Measurements from ENCODE around the gene PPP2R2D. TPM values are rescaled to one million over a fixed set of nuclear protein-coding genes. Genes with fewer than 3 reads are reported as not detected.

PPP2R2D gene
- total RNA-seq, 2 experiments from 2014 or later = 36.5 to 37.5 TPM

DNA sequence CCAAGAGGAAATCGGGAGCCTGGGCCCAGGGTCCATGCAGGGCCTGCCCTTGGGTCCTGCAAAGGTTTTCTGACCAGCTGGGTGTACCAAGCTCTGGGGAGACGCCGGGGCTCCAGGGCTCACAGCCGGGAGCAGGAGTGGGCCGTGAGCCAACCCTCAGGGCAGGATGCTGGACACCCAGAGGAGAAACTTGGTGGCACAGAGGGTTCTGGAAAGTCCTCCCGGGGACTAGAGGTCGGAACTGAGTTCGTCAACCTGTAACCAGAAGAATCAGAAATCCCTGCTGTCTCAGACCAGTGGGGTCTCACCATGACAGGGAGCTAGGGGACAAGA lies 29.2 kb upstream of the PPP2R2D start:
- peaks cover 10% of the 10 kb centered on the region for H3K27me3 Mint-ChIP-seq (ENCODE audit: low read depth)
- no peak overlapping the region for H3K27ac Mint-ChIP-seq
- ChIA-PET CTCF (no interaction called here), POLR2A (no interaction called here)
- H3K4me1 Mint-ChIP-seq (ENCODE audit: low read depth) = peaks cover 3% of the 10 kb centered on the region
- no peak for DNase-seq
- H3K4me3 Mint-ChIP-seq = no peak overlapping the region
- no peaks in the 10 kb centered on the region for H3K36me3 Mint-ChIP-seq (ENCODE audit: low read depth)
- no peak for ATAC-seq
- H3K9me3 Mint-ChIP-seq (ENCODE audit: insufficient read depth) = no peaks in the 10 kb centered on the region

DNA sequence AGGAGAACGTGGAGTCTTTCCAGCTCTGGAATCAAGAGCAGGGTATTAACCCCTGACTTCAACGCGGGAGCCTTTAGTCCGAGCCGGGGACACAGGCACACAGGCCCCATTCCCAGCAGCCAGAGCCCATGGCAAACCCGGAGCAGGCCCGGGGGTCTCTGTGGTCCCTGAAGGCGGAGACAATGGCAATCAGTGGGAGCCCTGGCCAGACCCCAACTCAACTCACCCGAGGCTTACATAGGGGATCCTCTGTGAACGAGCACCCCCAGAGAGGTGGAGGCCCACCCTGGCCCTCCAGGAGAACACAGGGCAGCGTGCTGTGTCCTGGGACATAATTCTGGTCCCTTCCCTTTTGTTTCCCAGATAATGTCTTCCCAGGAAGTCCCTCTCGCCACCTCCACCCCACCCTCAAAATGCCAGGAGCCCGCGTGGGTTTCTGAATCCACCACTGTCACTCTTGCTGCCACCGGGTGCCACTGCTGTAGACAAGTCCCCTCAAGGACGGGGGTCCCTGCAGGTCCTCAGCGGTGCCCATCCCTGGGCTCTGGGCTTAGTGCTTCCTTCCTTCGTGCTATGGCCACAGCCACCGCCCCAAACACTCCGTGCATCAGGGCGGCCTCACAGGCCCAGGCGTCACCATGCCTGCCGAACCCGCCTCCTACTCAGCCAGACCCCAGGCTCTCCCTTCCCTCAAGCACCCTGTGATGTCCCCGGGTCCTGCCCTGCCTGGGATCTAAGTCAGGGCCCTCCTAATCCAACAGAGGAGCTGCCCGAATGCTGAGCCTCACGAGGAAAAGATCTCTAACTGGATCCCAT lies 28.6 kb upstream of the PPP2R2D start:
- ChIA-PET CTCF (no interaction called here), POLR2A (no interaction called here)

DNA sequence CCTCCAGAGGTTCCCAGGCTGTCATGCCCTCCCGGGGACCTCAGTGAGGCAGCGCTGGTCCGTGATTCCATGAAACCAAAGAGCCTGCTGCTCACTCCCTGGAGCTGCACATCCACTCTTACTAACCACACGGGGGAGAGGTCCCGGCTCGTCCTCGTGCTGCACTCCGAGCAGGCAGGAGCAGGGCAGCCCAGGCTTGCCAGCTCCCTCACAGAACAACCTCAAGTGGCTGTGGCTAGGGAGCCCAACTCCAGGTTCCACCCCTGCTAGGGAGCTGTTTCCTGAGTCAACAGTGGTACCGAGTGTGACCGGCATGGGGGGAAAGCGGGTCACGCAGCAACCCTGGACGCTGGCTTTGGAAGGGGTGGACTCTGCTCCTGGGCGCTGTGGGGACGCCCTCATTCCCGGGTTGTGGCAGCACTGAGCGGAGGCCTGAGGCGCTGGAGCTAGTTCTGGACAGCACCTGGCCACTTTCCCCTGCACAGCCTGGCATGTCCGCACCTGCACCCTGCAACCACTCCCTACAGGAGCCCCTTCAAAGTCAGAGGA lies 27.9 kb upstream of the PPP2R2D start:
- Mint-ChIP-seq H3K9me3 (ENCODE audit: insufficient read depth) (no peaks in the 10 kb centered on the region), H3K4me3 (no peak overlapping the region), H3K27me3 (ENCODE audit: low read depth) (peaks cover 15% of the 10 kb centered on the region), H3K27ac (no peak overlapping the region), H3K4me1 (ENCODE audit: low read depth) (peaks cover 3% of the 10 kb centered on the region), H3K36me3 (ENCODE audit: low read depth) (no peaks in the 10 kb centered on the region)
- DNase-seq (no peak), ATAC-seq (no peak)
- POLR2A ChIA-PET = no interaction called here
- CTCF ChIA-PET = no interaction called here

More for the DNA sequence above, 28.6 kb upstream of the PPP2R2D start:
- Mint-ChIP-seq H3K27me3 (ENCODE audit: low read depth) (peaks cover 12% of the 10 kb centered on the region), H3K9me3 (ENCODE audit: insufficient read depth) (no peaks in the 10 kb centered on the region), H3K27ac (no peak overlapping the region), H3K4me3 (no peak overlapping the region), H3K4me1 (ENCODE audit: low read depth) (peaks cover 3% of the 10 kb centered on the region), H3K36me3 (ENCODE audit: low read depth) (no peaks in the 10 kb centered on the region)
- DNase-seq (no peak), ATAC-seq (no peak)

DNA sequence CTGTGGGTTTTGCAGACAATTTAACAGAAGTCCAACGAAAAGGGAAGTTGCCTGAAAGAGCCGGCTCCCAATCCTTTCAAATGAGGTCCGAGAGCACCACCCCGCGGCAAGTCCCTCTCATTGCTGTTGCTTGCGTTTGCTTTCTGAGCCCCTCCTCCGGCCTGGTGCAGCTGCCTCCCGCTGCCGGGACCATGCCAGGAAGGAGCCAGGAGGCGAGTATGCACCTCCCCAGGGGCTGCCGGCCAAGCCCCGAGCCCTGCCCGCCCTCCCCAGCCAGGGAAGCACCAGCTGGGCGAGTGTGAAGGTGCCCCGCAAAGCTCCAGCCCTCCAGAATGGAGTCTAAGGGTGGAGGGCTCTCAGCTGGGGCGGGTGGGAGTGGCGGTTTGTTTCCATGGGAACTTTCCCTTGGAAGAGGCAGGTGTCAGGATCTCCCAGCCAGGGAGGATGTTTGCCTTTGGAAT lies 25.8 kb upstream of the PPP2R2D start:
- H3K4me1 Mint-ChIP-seq (ENCODE audit: low read depth) = peaks cover 3% of the 10 kb centered on the region
- H3K36me3 Mint-ChIP-seq (ENCODE audit: low read depth) = no peaks in the 10 kb centered on the region
- H3K9me3 Mint-ChIP-seq (ENCODE audit: insufficient read depth) = no peaks in the 10 kb centered on the region
- no peak overlapping the region for H3K4me3 Mint-ChIP-seq
- H3K27me3 Mint-ChIP-seq (ENCODE audit: low read depth) = peaks cover 21% of the 10 kb centered on the region
- ChIA-PET POLR2A (no interaction called here), CTCF (interaction anchor here (0.8 to 1.7 kb wide), 5 partner anchors 11 to 1684 kb away, joined by 3 to 5 read pairs (median 4); no protein-coding TSS in a partner anchor)
- peak; percentile 75 for DNase-seq
- ATAC-seq = peak; percentile 78
- no peak overlapping the region for H3K27ac Mint-ChIP-seq

DNA sequence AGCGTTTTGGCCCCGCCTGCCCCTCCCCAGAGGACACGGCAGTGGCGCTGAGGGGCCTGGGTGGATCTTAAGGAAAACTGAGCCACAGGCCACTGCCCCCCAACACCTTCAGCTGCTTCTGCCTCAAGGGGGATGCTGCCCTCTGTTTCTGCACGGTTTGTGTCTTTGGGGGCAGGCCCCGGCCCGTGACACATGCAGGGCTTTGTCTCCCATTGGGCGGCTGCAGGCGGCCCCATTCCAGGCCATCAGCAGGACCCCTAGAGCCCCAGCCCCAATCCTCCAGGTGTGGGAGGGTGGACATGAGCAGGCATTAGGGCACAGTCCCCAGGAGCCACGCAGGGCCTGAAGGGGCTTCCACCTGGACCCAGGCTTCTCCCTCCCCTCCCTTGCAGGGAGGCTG lies 25.3 kb upstream of the PPP2R2D start:
- ATAC-seq (no peak), DNase-seq (no peak)
- H3K9me3 Mint-ChIP-seq (ENCODE audit: insufficient read depth) = no peaks in the 10 kb centered on the region
- no peaks in the 10 kb centered on the region for H3K36me3 Mint-ChIP-seq (ENCODE audit: low read depth)
- peaks cover 3% of the 10 kb centered on the region for H3K4me1 Mint-ChIP-seq (ENCODE audit: low read depth)
- H3K4me3 Mint-ChIP-seq = no peak overlapping the region
- H3K27me3 Mint-ChIP-seq (ENCODE audit: low read depth) = peaks cover 21% of the 10 kb centered on the region
- ChIA-PET POLR2A (no interaction called here), CTCF (interaction anchor here (1.0 to 1.7 kb wide), 3 partner anchors 21 to 1685 kb away, joined by 3 to 4 read pairs (median 4); no protein-coding TSS in a partner anchor)
- no peak overlapping the region for H3K27ac Mint-ChIP-seq

DNA sequence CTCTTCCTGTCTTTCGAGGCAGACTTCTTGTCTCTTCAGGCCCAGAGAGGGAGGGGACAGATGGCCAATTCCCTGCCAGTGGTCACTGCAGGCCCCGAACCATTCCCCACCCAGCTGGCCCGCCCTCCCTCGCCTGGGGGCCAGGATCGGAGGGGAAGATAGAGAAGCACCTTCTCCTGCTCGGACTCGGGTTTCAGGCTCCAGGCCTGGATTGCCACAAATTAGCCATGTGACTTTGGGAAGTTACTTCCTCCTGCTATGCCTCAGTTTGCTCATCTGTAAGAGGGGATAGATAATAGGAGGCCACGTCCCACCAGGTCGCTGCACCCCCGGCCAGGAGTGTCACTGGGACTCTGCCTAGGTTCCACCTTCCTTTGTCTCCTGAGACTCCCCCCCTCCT lies 24.8 kb upstream of the PPP2R2D start:
- H3K4me3 Mint-ChIP-seq = no peak overlapping the region
- DNase-seq (no peak), ATAC-seq (no peak)
- H3K36me3 Mint-ChIP-seq (ENCODE audit: low read depth) = no peaks in the 10 kb centered on the region
- ChIA-PET POLR2A (no interaction called here), CTCF (no interaction called here)
- H3K9me3 Mint-ChIP-seq (ENCODE audit: insufficient read depth) = no peaks in the 10 kb centered on the region
- no peak overlapping the region for H3K27ac Mint-ChIP-seq
- H3K27me3 Mint-ChIP-seq (ENCODE audit: low read depth) = peaks cover 21% of the 10 kb centered on the region
- H3K4me1 Mint-ChIP-seq (ENCODE audit: low read depth) = peaks cover 3% of the 10 kb centered on the region

DNA sequence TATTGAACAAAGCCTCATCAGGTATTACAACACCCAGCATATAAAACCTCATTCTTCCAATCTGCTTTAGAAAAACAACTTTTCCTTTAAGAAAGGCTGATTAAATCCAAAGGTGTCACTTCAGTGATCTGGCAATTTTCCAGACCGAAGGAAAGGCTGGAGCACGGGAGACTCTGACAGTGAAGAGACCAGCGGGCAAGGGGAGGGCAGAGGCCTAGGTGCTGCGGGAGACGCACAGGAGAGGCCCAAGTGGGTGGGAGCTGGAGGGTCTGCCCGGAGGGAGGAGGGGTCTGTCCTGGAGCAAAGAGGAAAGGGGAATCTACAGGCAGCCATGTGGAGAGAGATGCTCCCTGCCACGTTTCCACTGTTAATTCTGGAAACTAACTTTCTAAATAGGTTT lies 24.3 kb upstream of the PPP2R2D start:
- H3K4me3 Mint-ChIP-seq = no peak overlapping the region
- ChIA-PET POLR2A (no interaction called here), CTCF (no interaction called here)
- no peaks in the 10 kb centered on the region for H3K36me3 Mint-ChIP-seq (ENCODE audit: low read depth)
- DNase-seq (no peak), ATAC-seq (no peak)
- no peaks in the 10 kb centered on the region for H3K9me3 Mint-ChIP-seq (ENCODE audit: insufficient read depth)
- peaks cover 21% of the 10 kb centered on the region for H3K27me3 Mint-ChIP-seq (ENCODE audit: low read depth)
- H3K27ac Mint-ChIP-seq = no peak overlapping the region
- H3K4me1 Mint-ChIP-seq (ENCODE audit: low read depth) = peaks cover 3% of the 10 kb centered on the region

DNA sequence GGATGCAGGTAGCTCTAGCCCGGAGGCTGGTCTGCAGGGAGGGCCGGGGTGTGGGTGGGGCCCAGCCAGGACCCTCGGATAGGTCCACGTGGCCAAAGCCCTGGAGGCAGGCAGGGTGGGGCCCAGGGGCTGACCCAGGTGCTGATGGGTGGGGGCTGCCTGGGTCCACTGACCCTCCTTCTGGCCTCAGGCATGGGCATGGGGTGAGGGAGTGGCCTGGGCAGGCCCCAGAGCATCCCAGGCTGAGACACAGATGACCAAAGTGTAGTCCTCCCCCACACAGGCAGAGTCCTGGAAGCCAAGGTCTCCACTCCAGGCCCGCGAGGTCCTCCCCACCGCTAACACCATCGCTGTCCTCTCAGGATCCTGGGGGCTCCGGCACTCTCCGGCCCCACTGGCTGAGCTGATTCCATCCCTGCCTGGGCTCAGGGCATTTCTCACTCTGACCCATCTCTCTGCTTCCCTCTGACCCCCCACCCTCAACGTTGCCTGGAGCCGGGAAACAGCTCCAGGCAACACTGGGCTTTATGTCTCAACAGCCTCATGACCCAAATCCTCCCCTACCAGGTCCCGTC lies 20.7 kb upstream of the PPP2R2D start:
- Mint-ChIP-seq H3K4me3 (no peak overlapping the region), H3K27ac (no peak overlapping the region), H3K4me1 (ENCODE audit: low read depth) (no peaks in the 10 kb centered on the region), H3K27me3 (ENCODE audit: low read depth) (peaks cover 15% of the 10 kb centered on the region), H3K9me3 (ENCODE audit: insufficient read depth) (no peaks in the 10 kb centered on the region), H3K36me3 (ENCODE audit: low read depth) (no peaks in the 10 kb centered on the region)
- ATAC-seq (no peak), DNase-seq (no peak)
- POLR2A ChIA-PET = no interaction called here
- CTCF ChIA-PET = no interaction called here

DNA sequence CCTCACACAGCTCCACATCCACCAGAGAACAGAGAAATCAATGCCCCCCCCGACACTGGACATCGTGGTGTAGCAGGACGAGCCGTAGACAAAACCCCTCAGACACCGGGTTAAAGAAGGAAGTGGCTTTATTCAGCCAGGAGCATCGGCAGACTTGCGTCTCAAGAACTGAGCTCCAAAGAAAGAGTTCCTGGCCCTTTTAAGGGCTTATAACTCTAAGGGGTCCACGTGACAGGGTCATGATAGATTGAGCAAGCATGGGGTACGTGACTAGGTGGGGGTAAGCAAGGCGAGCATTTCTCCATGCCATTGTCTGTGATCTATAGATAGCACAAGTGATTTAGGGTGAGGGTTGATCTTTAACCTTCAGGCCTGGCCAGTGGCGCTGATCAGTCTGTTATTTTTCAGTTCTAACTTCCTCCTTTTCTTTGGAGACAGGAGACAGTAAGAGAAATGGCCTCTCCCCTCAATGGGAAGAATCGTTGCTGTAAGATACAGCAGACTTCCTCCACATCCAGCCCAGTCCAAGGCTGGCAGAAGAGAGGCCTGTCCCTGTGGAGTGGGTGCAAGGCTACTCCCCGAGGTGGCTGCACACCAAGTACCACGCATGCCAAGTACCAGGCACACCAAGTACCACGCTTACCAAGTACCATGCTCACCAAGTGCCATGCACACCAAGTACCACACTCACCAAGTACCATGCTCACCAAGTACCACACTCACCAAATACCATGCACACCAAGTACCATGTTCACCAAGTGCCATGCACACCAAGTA lies 19.5 kb upstream of the PPP2R2D start:
- Mint-ChIP-seq H3K9me3 (ENCODE audit: insufficient read depth) (no peaks in the 10 kb centered on the region), H3K27ac (no peak overlapping the region)

DNA sequence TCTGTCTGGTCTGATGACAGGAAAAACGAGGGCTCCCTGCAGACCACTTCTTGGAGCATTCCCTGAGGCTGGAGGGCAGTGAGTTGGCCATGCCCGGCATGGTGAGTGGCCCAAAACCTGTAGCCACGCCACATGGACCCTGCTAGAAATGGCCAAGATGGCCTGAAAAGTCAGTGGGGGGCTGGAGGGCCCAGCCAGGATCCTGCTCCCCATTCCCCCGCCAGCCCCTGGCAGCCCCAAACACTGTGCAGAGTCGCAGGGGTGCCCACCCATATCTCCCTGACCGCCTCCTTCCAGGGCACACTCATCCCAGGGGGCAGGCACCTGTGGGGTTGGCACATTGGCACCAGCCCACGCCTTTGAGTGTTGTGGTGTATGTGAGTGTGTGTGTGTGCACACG lies 18.7 kb upstream of the PPP2R2D start:
- Mint-ChIP-seq H3K4me1 (ENCODE audit: low read depth) (peaks cover 3% of the 10 kb centered on the region), H3K9me3 (ENCODE audit: insufficient read depth) (no peaks in the 10 kb centered on the region), H3K27me3 (ENCODE audit: low read depth) (peaks cover 10% of the 10 kb centered on the region), H3K27ac (no peak overlapping the region), H3K4me3 (no peak overlapping the region), H3K36me3 (ENCODE audit: low read depth) (no peaks in the 10 kb centered on the region)
- ATAC-seq = no peak
- CTCF ChIA-PET = no interaction called here
- DNase-seq = no peak
- POLR2A ChIA-PET = no interaction called here

More for the DNA sequence above, 19.5 kb upstream of the PPP2R2D start:
- Mint-ChIP-seq H3K4me1 (ENCODE audit: low read depth) (peaks cover 3% of the 10 kb centered on the region), H3K27me3 (ENCODE audit: low read depth) (peaks cover 15% of the 10 kb centered on the region), H3K4me3 (no peak overlapping the region), H3K36me3 (ENCODE audit: low read depth) (no peaks in the 10 kb centered on the region)
- POLR2A ChIA-PET = no interaction called here
- DNase-seq = no peak
- CTCF ChIA-PET = no interaction called here
- no peak for ATAC-seq

DNA sequence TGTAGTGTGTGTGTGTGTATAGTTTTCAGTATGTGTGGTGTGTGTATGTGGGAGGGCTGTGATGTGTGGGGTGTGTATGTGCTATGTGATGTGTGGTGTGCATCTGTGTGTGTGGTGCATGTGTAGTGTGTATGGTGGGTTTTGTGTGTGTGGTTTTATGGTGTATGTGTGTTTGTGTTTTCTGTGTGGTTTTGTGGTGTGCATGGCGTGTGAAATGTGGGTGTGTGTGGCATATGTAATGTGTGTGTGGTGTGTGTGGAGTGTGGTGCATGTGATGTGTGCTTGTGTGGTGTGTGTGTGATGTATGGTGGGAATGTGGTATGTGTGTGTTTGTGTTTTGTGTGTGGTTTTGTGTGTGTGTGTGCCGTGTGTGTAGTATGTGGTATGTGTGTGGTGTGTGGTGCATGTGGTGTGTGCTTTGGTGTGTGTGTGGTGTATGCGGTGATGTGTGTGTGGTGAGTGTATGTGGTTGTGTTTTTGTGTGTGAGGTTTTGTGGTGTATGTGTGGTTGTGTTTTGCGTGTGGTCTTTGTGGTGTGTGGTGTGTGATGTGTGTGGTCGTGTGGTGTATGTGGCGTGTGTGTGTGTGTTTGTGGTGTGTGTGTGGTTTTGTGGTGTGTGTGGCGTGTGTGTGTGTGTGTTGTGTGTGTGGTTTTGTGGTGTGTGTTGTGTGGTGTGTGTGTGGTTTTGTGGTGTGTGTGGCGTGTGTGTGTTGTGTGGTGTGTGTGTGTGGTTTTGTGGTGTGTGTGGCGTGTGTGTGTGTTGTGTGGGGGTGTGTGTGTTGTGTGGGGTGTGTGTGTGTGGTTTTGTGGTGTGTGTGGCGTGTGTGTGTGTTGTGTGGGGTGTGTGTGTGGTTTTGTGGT lies 18.0 kb upstream of the PPP2R2D start:
- Mint-ChIP-seq H3K36me3 (ENCODE audit: low read depth) (no peaks in the 10 kb centered on the region), H3K4me3 (no peak overlapping the region), H3K4me1 (ENCODE audit: low read depth) (peaks cover 3% of the 10 kb centered on the region), H3K27me3 (ENCODE audit: low read depth) (peaks cover 9% of the 10 kb centered on the region), H3K9me3 (ENCODE audit: insufficient read depth) (no peaks in the 10 kb centered on the region), H3K27ac (no peak overlapping the region)
- no peak for DNase-seq
- ChIA-PET CTCF (no interaction called here), POLR2A (no interaction called here)
- no peak for ATAC-seq

Measured in activated CD8-positive, alpha-beta T cell treated with anti-CD3 and anti-CD28 coated beads, Interleukin-2, amount 10 ng/mL, durations not matched to agents 7 days and 5 days (primary cell).